Endothelial cell of umbilical vein (primary cell): ENCODE results near the gene SLC10A7. TPM values are rescaled to one million over a fixed set of nuclear protein-coding genes. Genes with fewer than 3 reads are reported as not detected.

ENCODE experiments used
- BruUV-seq: library from RNA; stranded (reverse); fragments of 400-500 nt; replicated peaks from 2 replicates; lab custom pipeline; 2021; lab: Mats Ljungman, UMichigan
- CTCF ChIA-PET: fragments of 300-600, 350-600 bp; sonication (Branson Sonifier 250); formaldehyde crosslinking; loops from one replicate; lab custom pipeline; 2021; ENCODE audit warnings: antibody characterized with exemption, inconsistent platforms; lab: Charles Lee
- POLR2A ChIA-PET: fragments of 300-600, 350-600 bp; sonication (Branson Sonifier 250); formaldehyde crosslinking; loops from one replicate; lab custom pipeline; 2021; ENCODE audit warnings: antibody characterized with exemption, inconsistent platforms; lab: Charles Lee
- DNase-seq: peaks from one replicate; pipeline ENCODE4 v3.0.0-alpha.2; 2011; ENCODE audit warnings: low read depth, low spot score
- FAIRE-seq: peaks from 2 replicates; lab custom pipeline; 2011; peaks lifted over from hg19 to GRCh38; lab: Jason Lieb, UNC
- H2AFZ ChIP-seq: 2 replicates; pipeline ENCODE4 v1.6.0; 2012; ENCODE audit warnings: low read depth, low read length, control low read depth, inconsistent platforms
- H3K27ac ChIP-seq: 2 replicates; pipeline ENCODE4 v1.5.1; 2011; ENCODE audit warnings: low read depth, mild to moderate bottlenecking, control low read depth, low read length, moderate library complexity; ENCODE audit not compliant: insufficient read depth
- H3K27me3 ChIP-seq, 2 experiments: 2 replicates each; pipeline versions ENCODE4 v1.6.0 to v1.6.1; 2011; ENCODE audit warnings: low read length in 2 of 2, mixed read lengths in 1 of 2; ENCODE audit not compliant: control insufficient read depth in 2 of 2, insufficient read depth in 2 of 2
- H3K36me3 ChIP-seq, 2 experiments: 2 replicates in 1 of 2; 3 replicates in 1 of 2; pipeline ENCODE4 v1.5.1; 2011; ENCODE audit warnings: low read length in 2 of 2, mild to moderate bottlenecking in 1 of 2, moderate library complexity in 1 of 2; ENCODE audit not compliant: control insufficient read depth in 2 of 2, insufficient read depth in 2 of 2; ENCODE audit errors: extremely low read depth in 1 of 2
- H3K4me1 ChIP-seq: 3 replicates; pipeline ENCODE4 v1.5.1; 2011; ENCODE audit warnings: mild to moderate bottlenecking, low read length; ENCODE audit not compliant: control insufficient read depth, insufficient read depth; ENCODE audit errors: extremely low read depth
- H3K4me2 ChIP-seq: 2 replicates; pipeline ENCODE4 v1.6.1; 2011; ENCODE audit warnings: low read length, control low read depth, mixed read lengths; ENCODE audit not compliant: insufficient read depth
- H3K4me3 ChIP-seq, 3 experiments: fragments of 200-600 bp in 1 of 3; sonication (generic), shearing (Covaris generic) in 1 of 3; replicated peaks in 1 of 3; 2 replicates each; pipeline ENCODE4 v1.5.1; 2011 to 2016; ENCODE audit warnings: control low read depth in 3 of 3, low read length in 3 of 3, mild to moderate bottlenecking in 2 of 3, inconsistent platforms in 1 of 3, low read depth in 1 of 3, moderate library complexity in 1 of 3; ENCODE audit not compliant: insufficient read depth in 1 of 3
- H3K79me2 ChIP-seq: 2 replicates; pipeline ENCODE4 v1.6.0; 2012; ENCODE audit warnings: low read length, inconsistent platforms; ENCODE audit not compliant: control insufficient read depth, insufficient read depth
- H3K9ac ChIP-seq: replicated peaks from 2 replicates; pipeline ENCODE3; 2011; ENCODE audit warnings: low read length, control low read depth; ENCODE audit not compliant: insufficient read depth; ENCODE audit errors: extremely low read depth
- H3K9me1 ChIP-seq: replicated peaks from 3 replicates; pipeline ENCODE4 v1.6.0; 2011; ENCODE audit warnings: mild to moderate bottlenecking, low read length; ENCODE audit not compliant: control insufficient read depth, insufficient read depth; ENCODE audit errors: extremely low read depth
- H3K9me3 ChIP-seq: replicated peaks from 2 replicates; pipeline ENCODE4 v1.5.1; 2012; ENCODE audit warnings: low read length, inconsistent platforms; ENCODE audit not compliant: control insufficient read depth, insufficient read depth
- H4K20me1 ChIP-seq: replicated peaks from 2 replicates; pipeline ENCODE3; 2011; ENCODE audit warnings: mild to moderate bottlenecking, low read length; ENCODE audit not compliant: control insufficient read depth, insufficient read depth; ENCODE audit errors: extremely low read depth
- EZH2 ChIP-seq: IDR thresholded peaks from 2 replicates; pipeline ENCODE4 v1.6.1; 2012; ENCODE audit warnings: borderline replicate concordance, low read depth, mild to moderate bottlenecking, moderate library complexity, low read length, inconsistent platforms; ENCODE audit not compliant: severe bottlenecking
- FOS ChIP-seq: IDR thresholded peaks from 2 replicates; pipeline ENCODE4 v1.6.1; 2011; ENCODE audit warnings: mild to moderate bottlenecking, low read length, moderate library complexity, borderline replicate concordance; ENCODE audit not compliant: insufficient read depth
- GATA2 ChIP-seq: IDR thresholded peaks from 2 replicates; pipeline ENCODE4 v1.7.0; 2011; ENCODE audit warnings: low read depth, mild to moderate bottlenecking, moderate library complexity, mixed read lengths, low read length; ENCODE audit not compliant: insufficient read length, insufficient read depth
- JUN ChIP-seq: IDR thresholded peaks from 2 replicates; pipeline ENCODE4 v1.6.1; 2011; ENCODE audit warnings: borderline replicate concordance, low read depth; ENCODE audit not compliant: insufficient read length, insufficient read depth
- MAX ChIP-seq: IDR thresholded peaks from 2 replicates; pipeline ENCODE4 v1.6.1; 2011; ENCODE audit not compliant: insufficient read depth, insufficient read length
- MYC ChIP-seq: IDR thresholded peaks from one replicate; pipeline ENCODE4 v1.6.1; 2011; ENCODE audit warnings: mild to moderate bottlenecking, low read depth, low read length
- POLR2A ChIP-seq: IDR thresholded peaks from 2 replicates; pipeline ENCODE4 v1.6.1; 2012; ENCODE audit warnings: low read depth, mild to moderate bottlenecking, control low read depth, low read length
- POLR2AphosphoS5 ChIP-seq: IDR thresholded peaks from 2 replicates; pipeline ENCODE4 v1.6.1; 2012; ENCODE audit warnings: low read depth, mild to moderate bottlenecking, control low read depth, low read length, moderate library complexity; ENCODE audit not compliant: insufficient read depth
- dilution Hi-C: fragments of 300-500 bp; cut with MboI; formaldehyde crosslinking; loops from one replicate; pipeline ENCODE4 v1.15.0; 2019; ENCODE audit warnings: low sequenced_read_pairs; ENCODE audit not compliant: extremely low pct_ligation_motif_present
- intact Hi-C: fragments of 100-400 bp; cut with micrococcal nuclease; formaldehyde crosslinking; loops from one replicate; pipeline ENCODE4 v1.10.0; 2022
- polyA plus RNA-seq, 4 experiments: library from polyadenylated mRNA; depleted of rRNA in 3 of 4; stranded (reverse) in 3 of 4; unstranded in 1 of 4; fragments of >200 nt; gene quantifications; 2 replicates each; pipeline versions ENCODE4 v1.2.1 to v1.2.3, GENCODE V29; 2011 to 2012; ENCODE audit warnings: missing spikeins in 1 of 4
- total RNA-seq: library from RNA; stranded (reverse); gene quantifications from 2 replicates; pipeline ENCODE4 v1.2.3, GENCODE V29; 2021
- TF ChIP-seq, protein P1 (sequence below), 2 donors: IDR thresholded peaks; 1 replicate in 1 of 2; 2 replicates in 1 of 2; pipeline ENCODE4 v1.5.1; 2011; ENCODE audit warnings: low read length in 2 of 2, mild to moderate bottlenecking in 2 of 2, moderate library complexity in 2 of 2, control low read depth in 1 of 2, inconsistent platforms in 1 of 2, low read depth in 1 of 2; ENCODE audit not compliant: insufficient read depth in 1 of 2; ENCODE audit errors: extremely low read depth in 1 of 2

SLC10A7 gene
- total and polyA plus RNA-seq, 2 donors (not counting 3 experiments of a cell fraction or from before 2014, with no cell fraction given) = 13.6 to 20.4 TPM

- H3K9ac ChIP-seq = no peak overlapping the region
- no peaks in the 10 kb centered on the region for H3K9me3 ChIP-seq
- H3K79me2 ChIP-seq = no peaks in the 10 kb centered on the region
- DNase-seq (no peak), FAIRE-seq (no peak)
- intact Hi-C loops (loop anchor here (5.0 kb wide), 1 partner anchor 157 kb away; the partner anchor contains the start of gene LSM6), dilution Hi-C loops (no loop called here)
- H3K4me3 ChIP-seq = no peak overlapping the region
- no peaks in the 10 kb centered on the region for H3K27me3 ChIP-seq
- TF ChIP-seq FOS (no peak), EZH2 (no peak), POLR2AphosphoS5 (no peak), MAX (no peak), GATA2 (no peak), POLR2A (no peak), MYC (no peak), JUN (no peak)
- TF ChIP-seq, protein P1, sequence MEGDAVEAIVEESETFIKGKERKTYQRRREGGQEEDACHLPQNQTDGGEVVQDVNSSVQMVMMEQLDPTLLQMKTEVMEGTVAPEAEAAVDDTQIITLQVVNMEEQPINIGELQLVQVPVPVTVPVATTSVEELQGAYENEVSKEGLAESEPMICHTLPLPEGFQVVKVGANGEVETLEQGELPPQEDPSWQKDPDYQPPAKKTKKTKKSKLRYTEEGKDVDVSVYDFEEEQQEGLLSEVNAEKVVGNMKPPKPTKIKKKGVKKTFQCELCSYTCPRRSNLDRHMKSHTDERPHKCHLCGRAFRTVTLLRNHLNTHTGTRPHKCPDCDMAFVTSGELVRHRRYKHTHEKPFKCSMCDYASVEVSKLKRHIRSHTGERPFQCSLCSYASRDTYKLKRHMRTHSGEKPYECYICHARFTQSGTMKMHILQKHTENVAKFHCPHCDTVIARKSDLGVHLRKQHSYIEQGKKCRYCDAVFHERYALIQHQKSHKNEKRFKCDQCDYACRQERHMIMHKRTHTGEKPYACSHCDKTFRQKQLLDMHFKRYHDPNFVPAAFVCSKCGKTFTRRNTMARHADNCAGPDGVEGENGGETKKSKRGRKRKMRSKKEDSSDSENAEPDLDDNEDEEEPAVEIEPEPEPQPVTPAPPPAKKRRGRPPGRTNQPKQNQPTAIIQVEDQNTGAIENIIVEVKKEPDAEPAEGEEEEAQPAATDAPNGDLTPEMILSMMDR (IDR thresholded peaks at IDR 0.05; ENCODE audit: extremely low read depth in 1 of 2, insufficient read depth in 1 of 2, low read depth in 1 of 2, low read length in 2 of 2) = no peak
- ChIA-PET POLR2A (no interaction called here), CTCF (interaction anchor here (1.5 kb wide), 1 partner anchor 37 kb away, joined by 3 read pairs; no protein-coding TSS in a partner anchor)
- no TSS peak for BruUV-seq
- H3K4me1 ChIP-seq = peaks cover 44% of the 10 kb centered on the region
- H2AFZ ChIP-seq = no peak overlapping the region
- no peaks in the 10 kb centered on the region for H3K36me3 ChIP-seq
- no peak overlapping the region for H3K4me2 ChIP-seq
- no peaks in the 10 kb centered on the region for H3K9me1 ChIP-seq
- H3K27ac ChIP-seq = no peak overlapping the region
- no peaks in the 10 kb centered on the region for H4K20me1 ChIP-seq
Measured at GRCh38 chr4:146333895-146334262, 187.9 kb downstream of the SLC10A7 start.
